A549 (cell line): ENCODE measurements around the gene KRT6C. TPM values are rescaled to one million over a fixed set of nuclear protein-coding genes. Genes with fewer than 3 reads are reported as not detected.

ENCODE experiments used
- ATAC-seq, 2 experiments: fragments of 200-7000 bp in 1 of 2; fragments of >200 bp in 1 of 2; cut with Nextera tagmentation in 1 of 2; cut with Tn5 transposase in 1 of 2; 3 replicates each; pipeline versions ENCODE4 v1.8.0 to v1.9.1; 2018 to 2020; ENCODE audit warnings: mild to moderate bottlenecking in 1 of 2, moderate library complexity in 1 of 2
- CTCF ChIA-PET: fragments of 300-600 bp; sonication (Branson Sonifier 250); formaldehyde crosslinking; extraction: SDS; loops from one replicate; lab custom pipeline; 2021; ENCODE audit warnings: antibody characterized with exemption, inconsistent platforms; lab: Yijun Ruan, JAX
- POLR2A ChIA-PET: fragments of 350-600 bp; formaldehyde crosslinking; extraction: SDS; loops from one replicate; lab custom pipeline; 2021; ENCODE audit warnings: antibody characterized with exemption, inconsistent platforms; lab: Yijun Ruan, JAX
- DNase-seq, 2 experiments: peaks; one replicate each; pipeline versions ENCODE4 v3.0.0 to v3.0.0-alpha.2; 2011 to 2016; ENCODE audit warnings: low read depth in 1 of 2, low spot score in 1 of 2
- FAIRE-seq: peaks from 2 replicates; lab custom pipeline; 2011; peaks lifted over from hg19 to GRCh38; lab: Jason Lieb, UNC
- H3K27ac ChIP-seq, 2 experiments: fragments of >200 bp; sonication (Bioruptor Twin); formaldehyde crosslinking; 3 replicates each; pipeline ENCODE4 v1.5.1; 2016 to 2017
- H3K4me1 ChIP-seq: fragments of >200 bp; sonication (Bioruptor Twin); formaldehyde crosslinking; 3 replicates; pipeline ENCODE4 v1.6.1; 2016
- H3K4me2 ChIP-seq: fragments of >200 bp; sonication (Bioruptor Twin); formaldehyde crosslinking; 3 replicates; pipeline ENCODE4 v1.6.1; 2016
- H3K4me3 ChIP-seq: fragments of >200 bp; sonication (Bioruptor Twin); formaldehyde crosslinking; 3 replicates; pipeline ENCODE4 v1.5.1; 2016
- H3K9me3 ChIP-seq: fragments of >200 bp; sonication (Bioruptor Twin); formaldehyde crosslinking; 3 replicates; pipeline ENCODE4 v1.6.1; 2016
- ATOH8 ChIP-seq: fragments of 250-450 bp; sonication (Bioruptor Pico); IDR thresholded peaks from 2 replicates; pipeline ENCODE4 v1.5.0; 2020; ENCODE audit warnings: low read depth, mild to moderate bottlenecking, moderate library complexity
- BHLHE40 ChIP-seq: IDR thresholded peaks from 2 replicates; pipeline ENCODE4 v1.6.1; 2012; ENCODE audit warnings: low read depth, low read length, inconsistent platforms
- CEBPB ChIP-seq, 2 experiments: fragments of >200 bp in 1 of 2; sonication (Bioruptor Twin) in 1 of 2; formaldehyde crosslinking in 1 of 2; IDR thresholded peaks; 2 replicates each; pipeline ENCODE4 v1.6.1; 2012 to 2016
- CTCF ChIP-seq: fragments of >200 bp; sonication (Bioruptor Twin); formaldehyde crosslinking; IDR thresholded peaks from 3 replicates; pipeline ENCODE4 v1.5.1; 2016
- E2F6 ChIP-seq: IDR thresholded peaks from 2 replicates; pipeline ENCODE4 v1.6.1; 2012; ENCODE audit warnings: low read depth, borderline replicate concordance
- EHF ChIP-seq: fragments of 250-450 bp; sonication (Bioruptor Pico); IDR thresholded peaks from 2 replicates; pipeline ENCODE4 v1.5.0; 2020; ENCODE audit warnings: mild to moderate bottlenecking
- EHMT2 ChIP-seq: fragments of 200-600 bp; sonication (generic); IDR thresholded peaks from 2 replicates; pipeline ENCODE4 v1.6.1; 2016; ENCODE audit warnings: antibody characterized with exemption, low read depth, mild to moderate bottlenecking, moderate library complexity
- ESRRA ChIP-seq: fragments of 150-350 bp; IDR thresholded peaks from 2 replicates; pipeline ENCODE4 v1.6.1; 2014; ENCODE audit warnings: mild to moderate bottlenecking, low read length, borderline replicate concordance
- HES2 ChIP-seq: fragments of >200 bp; sonication (Bioruptor Twin); formaldehyde crosslinking; IDR thresholded peaks from 2 replicates; pipeline ENCODE4 v1.6.1; 2016
- HEYL ChIP-seq: fragments of 250-450 bp; sonication (Bioruptor Pico); IDR thresholded peaks from 2 replicates; pipeline ENCODE4 v1.8.0; 2021; ENCODE audit warnings: mild to moderate bottlenecking, moderate library complexity
- HOXA7 ChIP-seq: fragments of 250-450 bp; sonication (Bioruptor Pico); IDR thresholded peaks from 2 replicates; pipeline ENCODE4 v1.5.0; 2020; ENCODE audit warnings: mild to moderate bottlenecking, moderate library complexity
- HOXB5 ChIP-seq: fragments of 250-450 bp; sonication (Bioruptor Pico); IDR thresholded peaks from 2 replicates; pipeline ENCODE4 v1.5.0; 2020; ENCODE audit warnings: mild to moderate bottlenecking, moderate library complexity
- JUNB ChIP-seq: fragments of >200 bp; sonication (Bioruptor Twin); formaldehyde crosslinking; IDR thresholded peaks from 2 replicates; pipeline ENCODE4 v1.6.1; 2016
- KDM1A ChIP-seq: fragments of 200-600 bp; sonication (generic); IDR thresholded peaks from 2 replicates; pipeline ENCODE4 v1.6.1; 2016; ENCODE audit warnings: low read depth, mild to moderate bottlenecking
- KDM5A ChIP-seq: fragments of 200-600 bp; sonication (generic); IDR thresholded peaks from 2 replicates; pipeline ENCODE4 v1.6.1; 2016; ENCODE audit warnings: antibody characterized with exemption, mild to moderate bottlenecking
- MAZ ChIP-seq: fragments of 150-350 bp; IDR thresholded peaks from 2 replicates; pipeline ENCODE4 v1.6.1; 2014; ENCODE audit warnings: antibody characterized with exemption, low read depth, low read length, borderline replicate concordance
- NPAS2 ChIP-seq: fragments of 250-450 bp; sonication (Bioruptor Pico); IDR thresholded peaks from 2 replicates; pipeline ENCODE4 v1.8.0; 2022; ENCODE audit warnings: mild to moderate bottlenecking, moderate library complexity, borderline replicate concordance
- POLR2A ChIP-seq: IDR thresholded peaks from 2 replicates; pipeline ENCODE4 v1.6.1; 2012; ENCODE audit warnings: mild to moderate bottlenecking, low read length
- POLR2AphosphoS2 ChIP-seq: conservative IDR thresholded peaks from 2 replicates; pipeline ENCODE4 v1.6.1; 2012; ENCODE audit warnings: low read length, improper control_type of control experiment, inconsistent platforms
- RAD21 ChIP-seq, 2 experiments: fragments of >200 bp in 1 of 2; sonication (Bioruptor Twin) in 1 of 2; formaldehyde crosslinking in 1 of 2; IDR thresholded peaks in 1 of 2; conservative IDR thresholded peaks in 1 of 2; 2 replicates in 1 of 2; 3 replicates in 1 of 2; pipeline ENCODE4 v1.6.1; 2012 to 2018; ENCODE audit warnings: inconsistent platforms in 1 of 2
- RARB ChIP-seq: fragments of 250-450 bp; sonication (Bioruptor Pico); IDR thresholded peaks from 2 replicates; pipeline ENCODE4 v1.8.0; 2021; ENCODE audit warnings: mild to moderate bottlenecking, moderate library complexity
- RCOR1 ChIP-seq: fragments of 150-350 bp; IDR thresholded peaks from 2 replicates; pipeline ENCODE4 v1.6.1; 2014; ENCODE audit warnings: antibody characterized with exemption, low read length, low read depth
- REST ChIP-seq: fragments of 200-600 bp; sonication (generic); IDR thresholded peaks from 2 replicates; pipeline ENCODE4 v1.6.1; 2016; ENCODE audit warnings: antibody characterized with exemption, mild to moderate bottlenecking, moderate library complexity
- SMC3 ChIP-seq: fragments of >200 bp; sonication (Bioruptor Twin); formaldehyde crosslinking; IDR thresholded peaks from 3 replicates; pipeline ENCODE4 v1.6.1; 2018; ENCODE audit warnings: inconsistent platforms
- TFCP2L1 ChIP-seq: fragments of 250-450 bp; sonication (Bioruptor Pico); IDR thresholded peaks from 2 replicates; pipeline ENCODE4 v1.5.0; 2021; ENCODE audit warnings: mild to moderate bottlenecking
- TP53 ChIP-seq: fragments of 250-450 bp; sonication (Bioruptor Pico); IDR thresholded peaks from 2 replicates; pipeline ENCODE4 v1.5.0; 2021; ENCODE audit warnings: mild to moderate bottlenecking, moderate library complexity
- WGBS: methylation state at CpG from one replicate; pipeline ENCODE4 v1.1.6; 2017; ENCODE audit errors: missing lambda C conversion rate; 5-methylcytosine and 5-hydroxymethylcytosine counted together
- polyA plus RNA-seq, 4 experiments: library from polyadenylated mRNA; depleted of rRNA in 3 of 4; stranded (reverse); fragments of >200 nt; fragmentation: RNase III in 1 of 4; extraction: RNeasy Plus Mini Kit Qiagen cat#74134 plus additional on column Dnase treatment in 1 of 4; gene quantifications; 2 replicates in 3 of 4; 3 replicates in 1 of 4; pipeline ENCODE4 v1.2.3, GENCODE V29; 2011 to 2017

Gene KRT6C
- polyA plus RNA-seq, 2 of the 4 experiments (the other 2 are of a cell fraction) = not detected

- Histone ChIP-seq H3K4me2 (no peak overlapping the region), H3K9me3 (peaks cover 16% of the 10 kb centered on the region), H3K27ac (no peak overlapping the region), H3K4me1 (no peaks in the 10 kb centered on the region), H3K4me3 (no peak overlapping the region)
- 55% methylated on average over 5 of the region's 5 CpGs for WGBS
- TF ChIP-seq RARB = no peak
- TF ChIP-seq HOXB5 (CRISPR knock-in tag) = no peak
- TF ChIP-seq NPAS2 = no peak
- no peak for TF ChIP-seq POLR2A
- no peak for TF ChIP-seq KDM1A
- no peak for TF ChIP-seq ESRRA
- TF ChIP-seq RCOR1 = no peak
- no peak for TF ChIP-seq HEYL (CRISPR knock-in tag)
- TF ChIP-seq ATOH8 (CRISPR knock-in tag) = no peak
- TF ChIP-seq MAZ = no peak
- no peak for TF ChIP-seq TFCP2L1
- DNase-seq (no peak), FAIRE-seq (no peak), ATAC-seq (no peak)
- POLR2A ChIA-PET = no interaction called here
- CTCF ChIA-PET = interaction anchor here (0.7 to 3.5 kb wide), 21 partner anchors 9 to 371 kb away, joined by 3 to 18 read pairs (median 6); partner anchors contain the start of gene KRT5
Measured at GRCh38 chr12:52508211-52508610, 34.6 kb upstream of the KRT6C start.

- ATAC-seq (peak; percentile 92 to 98; a peak in 5 of 6 replicates), FAIRE-seq (no peak), DNase-seq (peak; percentile 61 to 75)
- H3K9me3 ChIP-seq = peaks cover 16% of the 10 kb centered on the region
- no peak overlapping the region for H3K27ac ChIP-seq
- WGBS = 28% methylated on average over 4 of the region's 4 CpGs
- H3K4me3 ChIP-seq = no peak overlapping the region
- ChIA-PET POLR2A (no interaction called here), CTCF (interaction anchor here (0.7 to 3.5 kb wide), 35 partner anchors 8 to 378 kb away, joined by 3 to 18 read pairs (median 4); partner anchors contain the start of genes KRT5 and KRT84)
- H3K4me2 ChIP-seq = no peak overlapping the region
- H3K4me1 ChIP-seq = no peaks in the 10 kb centered on the region
- TF ChIP-seq SMC3 (peak; percentile 61), CTCF (peak; percentile 65), TP53 (CRISPR knock-in tag) (no peak), CEBPB (IDR thresholded peaks at IDR 0.05) (0 out of 4 replicates have a peak, but pooled peaks of 1 of the 2 experiments have one; percentile 9), EHMT2 (no peak), RAD21 (conservative IDR thresholded peaks at IDR 0.05 in 1 of 2, IDR thresholded peaks at IDR 0.05 in 1 of 2) (peak; percentile 56 to 65)
Measured at GRCh38 chr12:52506858-52507715, 33.5 kb upstream of the KRT6C start.

GRCh38 chr12:52502877-52503276 lies 29.3 kb upstream of the KRT6C start:
- FAIRE-seq = peak; percentile 74
- DNase-seq = no peak
- Histone ChIP-seq H3K27ac (no peak overlapping the region), H3K9me3 (peaks cover 2% of the 10 kb centered on the region; the same call in 1 of the 3 replicates), H3K4me3 (no peak overlapping the region), H3K4me1 (peaks cover 8% of the 10 kb centered on the region; the same call in 1 of the 3 replicates), H3K4me2 (no peak overlapping the region)
- CTCF ChIA-PET = interaction anchor here (1.1 to 1.2 kb wide), 3 partner anchors 9 to 131 kb away, joined by 3 to 4 read pairs (median 3); no protein-coding TSS in a partner anchor
- no peak for TF ChIP-seq E2F6
- TF ChIP-seq JUNB = no peak
- TF ChIP-seq HOXA7 = no peak
- TF ChIP-seq HES2 = no peak
- no peak for TF ChIP-seq EHF
- no peak for TF ChIP-seq REST
- no peak for TF ChIP-seq BHLHE40
- no peak for TF ChIP-seq TFCP2L1
- TF ChIP-seq POLR2AphosphoS2 = no peak
- TF ChIP-seq RCOR1 = no peak
- no peak for TF ChIP-seq KDM5A
- WGBS = 80% methylated on average over 1 of the region's 1 CpG
- POLR2A ChIA-PET = no interaction called here
- no peak for ATAC-seq
